ENCODE results near the gene ZSWIM6.
"Not testable (repeated sequence)": the region's sequence is repeated elsewhere in the genome, so short reads cannot be mapped to it uniquely, and the experiment has no call there.

The ZSWIM6 gene

GRCh38 chr5:61408476-61409168 lies 76.6 kb downstream of the ZSWIM6 start:
- DNase-seq: peak; percentile 96

GRCh38 chr5:61409568-61409967 lies 77.5 kb downstream of the ZSWIM6 start:
- no peak for DNase-seq

GRCh38 chr5:61410811-61411210 lies 78.8 kb downstream of the ZSWIM6 start:
- DNase-seq: no peak

GRCh38 chr5:61412361-61412760 lies 80.3 kb downstream of the ZSWIM6 start:
- no peak for DNase-seq

- DNase-seq: not testable (repeated sequence)
These were observed 81.1 kb downstream of the ZSWIM6 start for GRCh38 chr5:61413205-61413604.

- DNase-seq: no peak
These were observed 82.7 kb downstream of the ZSWIM6 start for GRCh38 chr5:61414806-61415205.

- no peak for DNase-seq
These were observed 84.0 kb downstream of the ZSWIM6 start for GRCh38 chr5:61416010-61416409.

- DNase-seq: no peak
These were observed 84.4 kb downstream of the ZSWIM6 start for GRCh38 chr5:61416420-61416819.

GRCh38 chr5:61417340-61417739 lies 85.3 kb downstream of the ZSWIM6 start:
- DNase-seq: no peak

GRCh38 chr5:61417851-61418250 lies 85.8 kb downstream of the ZSWIM6 start:
- no peak for DNase-seq

- no peak for DNase-seq
These were observed 87.0 kb downstream of the ZSWIM6 start for GRCh38 chr5:61419106-61419505.

- DNase-seq: no peak
These were observed 88.0 kb downstream of the ZSWIM6 start for GRCh38 chr5:61420016-61420415.

- DNase-seq: not testable (repeated sequence)
These were observed 89.2 kb downstream of the ZSWIM6 start for GRCh38 chr5:61421262-61421661.

GRCh38 chr5:61423487-61424145 lies 91.6 kb downstream of the ZSWIM6 start:
- DNase-seq: no peak

GRCh38 chr5:61425918-61426317 lies 93.9 kb downstream of the ZSWIM6 start:
- DNase-seq: no peak

GRCh38 chr5:61429906-61430305 lies 97.8 kb downstream of the ZSWIM6 start:
- no peak for DNase-seq

GRCh38 chr5:61431923-61432620 lies 100.0 kb downstream of the ZSWIM6 start:
- DNase-seq: no peak

- DNase-seq: no peak
These were observed 103.3 kb downstream of the ZSWIM6 start for GRCh38 chr5:61435368-61435767.

GRCh38 chr5:61438298-61438970 lies 106.4 kb downstream of the ZSWIM6 start:
- DNase-seq: no peak

GRCh38 chr5:61440086-61440485 lies 108.0 kb downstream of the ZSWIM6 start:
- no peak for DNase-seq

- DNase-seq: no peak
These were observed 108.5 kb downstream of the ZSWIM6 start for GRCh38 chr5:61440596-61440995.

GRCh38 chr5:61441742-61442141 lies 109.7 kb downstream of the ZSWIM6 start:
- DNase-seq: no peak

- DNase-seq: no peak
These were observed 115.9 kb downstream of the ZSWIM6 start for GRCh38 chr5:61447780-61448495.
